Measurements from ENCODE around the gene TOMM40.
"Not testable (repeated sequence)": the region's sequence is repeated elsewhere in the genome, so short reads cannot be mapped to it uniquely, and the experiment has no call there.

Gene TOMM40

DNA sequence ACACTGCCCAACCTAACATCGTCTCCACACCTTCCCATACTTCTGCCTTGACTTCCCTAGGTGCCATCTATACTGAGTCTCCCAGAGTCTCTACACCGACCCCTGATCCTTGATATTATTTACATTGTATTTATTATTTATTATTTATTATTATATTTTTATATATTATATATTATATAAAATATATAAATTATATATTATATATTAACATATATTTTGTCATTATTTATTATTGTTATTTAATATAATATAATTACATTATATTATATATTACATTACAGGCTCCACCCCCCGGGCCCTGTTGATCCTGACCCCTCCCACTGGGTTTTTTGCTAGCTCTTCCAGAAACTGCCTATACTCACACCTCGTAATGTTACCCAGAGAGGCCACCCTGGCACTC lies 18.4 kb upstream of the TOMM40 start:
- FAIRE-seq = no peak

- FAIRE-seq = no peak
Measured at GRCh38 chr19:44874317-44874716, 16.7 kb upstream of the TOMM40 start.

- FAIRE-seq = no peak
Measured at GRCh38 chr19:44875666-44876451, 15.2 kb upstream of the TOMM40 start.

GRCh38 chr19:44876930-44877535 lies 14.0 kb upstream of the TOMM40 start:
- FAIRE-seq = no peak

DNA sequence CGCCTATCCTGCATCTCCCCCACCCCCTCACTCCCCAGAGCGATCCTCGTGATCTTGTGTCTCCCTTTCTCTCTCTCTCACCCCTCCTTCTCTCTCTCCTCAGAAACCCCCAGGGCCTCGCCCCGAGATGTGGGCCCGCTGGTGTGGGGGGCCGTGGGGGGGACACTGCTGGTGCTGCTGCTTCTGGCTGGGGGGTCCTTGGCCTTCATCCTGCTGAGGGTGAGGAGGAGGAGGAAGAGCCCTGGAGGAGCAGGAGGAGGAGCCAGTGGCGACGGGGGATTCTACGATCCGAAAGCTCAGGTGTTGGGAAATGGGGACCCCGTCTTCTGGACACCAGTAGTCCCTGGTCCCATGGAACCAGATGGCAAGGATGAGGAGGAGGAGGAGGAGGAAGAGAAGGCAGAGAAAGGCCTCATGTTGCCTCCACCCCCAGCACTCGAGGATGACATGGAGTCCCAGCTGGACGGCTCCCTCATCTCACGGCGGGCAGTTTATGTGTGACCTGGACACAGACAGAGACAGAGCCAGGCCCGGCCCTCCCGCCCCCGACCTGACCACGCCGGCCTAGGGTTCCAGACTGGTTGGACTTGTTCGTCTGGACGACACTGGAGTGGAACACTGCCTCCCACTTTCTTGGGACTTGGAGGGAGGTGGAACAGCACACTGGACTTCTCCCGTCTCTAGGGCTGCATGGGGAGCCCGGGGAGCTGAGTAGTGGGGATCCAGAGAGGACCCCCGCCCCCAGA lies 12.8 kb upstream of the TOMM40 start:
- no peak for FAIRE-seq

DNA sequence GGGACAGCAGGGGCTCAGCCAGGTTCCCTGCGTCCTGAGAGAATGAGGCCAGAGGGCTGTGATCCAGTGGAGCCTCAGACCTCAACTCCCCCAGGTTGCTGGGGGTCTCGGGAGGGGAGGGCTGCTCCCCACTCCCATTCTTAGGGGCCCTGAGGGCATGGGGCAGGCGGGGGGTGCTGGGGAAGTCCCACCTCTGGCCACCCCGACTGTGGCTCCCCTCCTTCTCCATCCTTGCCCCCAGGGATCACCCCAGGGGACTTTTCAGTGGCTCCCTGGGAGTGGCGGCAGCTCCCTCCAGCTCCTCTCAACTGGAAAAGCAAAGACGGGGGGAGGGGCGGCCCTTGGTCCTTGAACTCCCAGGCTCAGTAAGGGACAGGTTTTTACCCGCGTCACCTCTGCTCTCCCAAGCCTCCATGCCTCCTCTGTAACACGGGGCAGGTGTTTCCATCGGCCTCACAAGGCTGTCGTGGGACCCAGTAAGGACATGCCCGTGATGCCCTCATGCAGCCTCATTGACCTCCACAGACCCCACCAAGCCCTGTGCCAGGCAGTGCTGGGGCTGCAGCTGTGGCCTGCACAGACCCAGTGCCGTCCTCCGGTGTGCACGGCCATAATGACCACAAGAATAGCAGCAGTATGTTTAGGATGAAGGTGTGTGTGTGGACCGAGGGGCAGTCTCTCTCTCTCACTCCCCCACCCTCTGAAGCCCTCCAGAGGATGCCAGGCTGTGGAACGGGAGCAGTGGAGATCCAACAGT lies 11.6 kb upstream of the TOMM40 start:
- FAIRE-seq = no peak

DNA sequence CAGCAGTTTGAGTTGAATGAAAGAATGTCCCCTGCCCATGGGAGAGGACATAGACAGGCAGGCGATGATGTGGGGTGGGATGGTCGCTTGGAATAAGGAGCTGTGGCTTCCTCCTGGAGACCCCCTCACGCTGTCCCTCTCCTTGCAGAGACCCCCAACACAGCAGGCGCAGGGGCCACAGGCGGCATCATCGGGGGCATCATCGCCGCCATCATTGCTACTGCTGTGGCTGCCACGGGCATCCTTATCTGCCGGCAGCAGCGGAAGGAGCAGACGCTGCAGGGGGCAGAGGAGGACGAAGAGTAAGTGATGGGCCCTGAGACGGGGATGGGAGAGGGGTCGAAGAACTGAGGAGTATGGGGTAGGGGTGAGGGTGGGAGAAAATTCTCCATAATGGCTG lies 9.0 kb upstream of the TOMM40 start:
- FAIRE-seq = no peak

DNA sequence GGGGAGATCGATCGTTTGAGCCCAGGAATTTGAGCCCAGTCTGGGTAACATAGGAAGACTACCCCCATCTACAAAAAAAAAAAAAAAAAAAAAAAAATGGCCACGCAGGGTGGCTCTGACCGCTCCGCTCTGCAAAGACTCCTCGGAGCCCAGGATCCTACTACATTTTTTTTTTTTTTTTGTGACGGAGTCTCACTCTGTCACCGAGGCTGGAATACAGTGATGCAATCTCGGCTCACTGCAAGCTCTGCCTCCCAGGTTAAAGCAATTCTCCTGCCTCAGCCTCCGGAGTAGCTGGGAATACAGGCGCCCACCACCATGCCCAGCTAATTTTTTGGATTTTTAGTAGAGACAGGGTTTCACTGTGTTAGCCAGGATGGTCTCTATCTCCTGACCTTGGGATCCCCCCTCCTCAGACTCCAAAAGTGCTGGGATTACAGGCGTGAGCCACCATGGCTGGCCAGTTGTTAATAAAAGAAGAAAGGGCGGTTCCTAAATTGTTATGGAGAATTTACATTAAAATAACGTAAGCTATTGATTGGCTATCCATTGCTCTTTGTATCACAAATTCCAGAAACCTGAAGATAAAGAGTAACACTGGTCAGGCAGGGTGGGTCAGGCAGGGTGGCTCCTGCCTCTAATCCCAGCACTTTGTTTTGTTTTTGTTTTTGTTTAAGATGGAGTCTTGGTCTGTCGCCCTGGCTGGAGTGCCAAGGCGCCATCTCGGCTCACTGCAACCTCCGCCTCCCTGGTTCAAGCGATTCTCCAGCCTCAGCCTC lies 8.2 kb upstream of the TOMM40 start:
- not testable (repeated sequence) for FAIRE-seq

- FAIRE-seq = no peak
Measured at GRCh38 chr19:44883922-44884321, 7.1 kb upstream of the TOMM40 start.

- FAIRE-seq = no peak
Measured at GRCh38 chr19:44884566-44884965, 6.5 kb upstream of the TOMM40 start.

- no peak for FAIRE-seq
Measured at GRCh38 chr19:44886141-44886540, 4.9 kb upstream of the TOMM40 start.

DNA sequence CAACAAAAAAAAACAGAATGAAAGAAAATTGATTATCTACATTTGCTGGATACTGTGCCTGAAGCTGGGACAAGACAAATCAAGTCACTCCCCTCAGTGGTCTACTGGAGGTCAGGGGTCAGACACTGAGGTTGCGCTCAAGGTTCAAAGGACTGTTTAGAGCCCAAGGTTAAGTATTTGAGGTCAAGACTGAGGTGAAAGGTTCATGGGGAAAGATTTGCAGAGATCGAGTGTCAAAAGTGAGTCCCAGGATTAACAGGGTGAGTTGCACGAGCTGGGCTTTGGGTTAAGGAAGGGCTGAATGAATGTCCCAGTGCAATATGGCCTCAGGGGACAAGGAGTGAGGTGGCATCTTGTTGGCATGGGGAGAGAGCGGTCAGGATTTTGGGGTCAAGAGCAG lies 3.4 kb upstream of the TOMM40 start:
- FAIRE-seq = no peak

DNA sequence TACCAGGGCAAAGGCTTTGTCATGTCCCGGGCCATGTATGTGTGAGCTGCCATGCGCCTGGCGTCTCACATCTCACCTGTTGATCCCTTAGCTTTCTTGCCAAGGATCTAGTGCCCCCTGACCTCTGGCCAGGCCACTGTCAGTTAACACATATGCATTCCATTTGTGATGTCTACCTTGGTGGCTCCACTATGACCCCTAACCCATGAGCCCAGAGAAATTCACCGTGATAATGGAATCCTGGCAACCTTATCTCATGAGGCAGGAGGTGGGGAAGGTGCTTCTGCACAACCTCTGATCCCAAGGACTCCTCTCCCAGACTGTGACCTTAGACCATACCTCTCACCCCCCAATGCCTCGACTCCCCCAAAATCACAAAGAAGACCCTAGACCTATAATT lies 2.7 kb upstream of the TOMM40 start:
- FAIRE-seq = not testable (repeated sequence)

DNA sequence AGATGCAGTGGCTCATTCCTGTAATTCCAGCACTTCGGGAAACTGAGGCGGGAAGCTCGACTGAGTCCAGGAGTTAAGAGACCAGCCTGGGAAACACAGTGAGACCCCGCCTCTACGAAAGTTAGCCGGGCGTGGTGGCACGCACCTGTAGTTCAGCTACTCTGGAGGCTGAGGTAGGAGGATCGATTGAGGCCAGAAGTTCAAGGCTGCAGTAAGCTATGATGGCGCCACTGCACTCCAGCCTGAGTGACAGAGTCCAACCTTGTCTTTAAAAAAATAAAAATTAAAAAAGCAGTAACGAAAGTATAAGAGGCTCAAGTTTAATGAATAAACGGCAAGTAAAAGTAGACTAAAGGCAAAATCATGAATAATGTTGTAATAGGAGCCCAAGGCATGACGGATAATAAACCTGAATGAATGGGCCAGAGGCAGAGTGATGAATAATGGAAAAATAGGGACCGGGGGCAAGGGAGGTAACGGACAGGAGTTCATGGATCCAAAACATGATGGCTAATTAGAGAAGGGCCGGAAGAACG lies 1.2 kb upstream of the TOMM40 start:
- FAIRE-seq = no peak

DNA sequence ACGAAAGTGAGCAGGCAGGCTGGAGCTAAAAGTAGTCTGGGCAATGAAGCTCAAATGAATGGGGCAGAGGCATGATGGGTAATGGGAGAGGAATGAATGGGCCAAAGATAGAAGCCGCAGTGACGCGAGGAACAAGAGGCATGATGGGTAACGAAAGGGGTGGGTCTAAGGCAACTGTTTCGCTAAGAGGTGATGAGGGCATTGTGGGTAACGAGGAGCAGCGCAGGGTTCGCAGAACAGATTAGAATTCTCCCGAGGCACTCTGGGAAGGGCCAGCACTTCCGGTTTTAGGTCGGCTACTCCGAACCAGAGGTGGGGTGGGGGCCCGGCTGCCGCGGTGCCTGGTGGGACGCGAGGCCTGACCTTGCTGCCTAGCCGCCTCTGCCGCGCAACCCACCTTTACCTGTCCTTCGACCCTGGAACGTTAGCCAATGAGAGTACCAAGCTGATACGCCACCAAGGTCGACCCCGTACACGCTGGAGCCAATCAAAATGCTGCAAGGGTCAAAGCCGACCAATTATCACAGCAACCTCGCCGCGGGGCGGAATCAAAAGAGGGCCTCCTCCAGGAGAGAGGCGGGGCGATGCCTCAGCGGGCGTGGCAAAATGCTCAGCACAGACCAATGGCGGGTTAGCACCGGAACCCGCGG lies 563 bp upstream of the TOMM40 start:
- FAIRE-seq = peak; percentile 100

DNA sequence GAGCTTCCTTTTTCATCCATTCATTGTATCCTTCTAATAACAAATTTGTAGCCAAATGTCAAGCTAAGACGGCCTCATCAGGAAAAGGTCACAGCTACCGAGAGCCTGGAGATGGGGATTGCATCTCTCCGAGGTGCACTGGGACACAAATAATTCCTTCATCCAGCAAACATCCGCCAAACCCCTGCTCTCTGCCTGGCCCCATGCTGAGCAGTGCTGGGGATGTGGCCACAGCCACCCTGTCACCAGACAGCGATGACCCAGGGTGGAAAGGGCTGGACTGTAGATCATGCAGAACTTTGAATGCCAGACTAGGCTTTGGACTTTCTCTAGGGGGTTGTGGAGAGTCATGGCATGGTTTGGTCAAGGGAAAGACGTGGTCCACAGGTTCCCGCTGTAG lies 1.9 kb downstream of the TOMM40 start:
- FAIRE-seq = no peak

DNA sequence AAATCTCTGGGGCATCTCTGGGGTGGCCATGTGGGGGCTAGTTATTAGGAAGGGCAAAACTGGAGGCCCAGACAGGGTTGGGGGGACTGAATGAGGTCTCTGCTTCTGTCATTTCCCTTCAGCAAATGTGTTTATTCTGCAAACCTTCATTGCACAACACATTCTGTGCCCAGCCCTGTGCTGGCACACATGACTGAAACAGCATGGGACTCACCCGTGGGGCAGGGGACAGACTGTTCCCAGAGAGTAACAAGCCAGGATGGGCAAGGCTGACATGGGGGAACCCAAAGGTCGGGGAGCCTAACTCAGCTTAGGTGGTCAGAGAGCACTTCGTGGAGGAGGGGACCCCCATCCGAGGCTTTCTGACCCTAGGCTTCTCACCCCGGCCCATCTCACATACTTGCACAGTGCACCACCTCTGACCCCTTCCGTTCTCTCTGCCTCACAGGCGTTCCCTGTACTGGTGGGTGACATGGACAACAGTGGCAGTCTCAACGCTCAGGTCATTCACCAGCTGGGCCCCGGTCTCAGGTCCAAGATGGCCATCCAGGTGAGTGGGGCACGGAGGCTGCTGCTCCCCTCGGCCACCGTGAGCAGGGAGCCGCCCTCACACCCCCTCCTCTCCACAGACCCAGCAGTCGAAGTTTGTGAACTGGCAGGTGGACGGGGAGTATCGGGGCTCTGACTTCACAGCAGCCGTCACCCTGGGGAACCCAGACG lies 2.4 kb downstream of the TOMM40 start:
- FAIRE-seq = no peak

DNA sequence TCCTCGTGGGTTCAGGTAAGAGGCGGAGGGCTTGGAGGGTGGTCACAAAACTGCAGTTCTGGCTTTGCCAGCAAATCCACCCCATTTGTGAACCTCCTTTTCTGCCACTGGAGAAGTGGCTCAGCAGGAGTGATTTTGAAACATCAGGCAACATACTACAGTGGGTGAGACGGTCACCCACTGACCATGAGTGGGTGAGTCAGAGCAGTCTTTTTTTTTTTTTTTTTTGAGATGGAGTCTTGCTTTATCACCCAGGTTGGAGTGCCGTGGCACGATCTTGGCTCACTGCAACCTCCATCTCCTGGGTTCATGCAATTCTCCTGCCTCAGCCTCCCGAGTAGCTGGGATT lies 3.0 kb downstream of the TOMM40 start:
- FAIRE-seq = no peak

DNA sequence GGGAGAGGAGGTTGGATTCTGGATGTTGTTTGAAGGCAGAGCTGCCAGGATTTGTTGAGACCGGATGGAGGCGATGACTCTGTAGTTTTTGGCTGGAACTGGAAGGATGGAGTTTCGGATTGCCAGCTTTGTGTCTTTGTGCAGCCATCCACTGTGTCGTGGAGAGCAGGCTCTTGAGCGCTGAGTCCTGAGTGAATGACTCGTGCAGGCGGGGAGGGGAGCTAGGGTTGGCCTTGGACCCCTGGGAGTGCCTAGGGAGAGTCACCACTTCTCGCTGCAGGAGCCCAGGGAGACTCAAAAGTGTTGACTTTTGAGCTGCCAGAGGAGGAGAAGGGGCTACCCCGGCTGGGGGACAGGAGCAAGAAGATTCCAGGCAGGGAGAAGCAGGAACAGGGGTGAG lies 3.9 kb downstream of the TOMM40 start:
- no peak for FAIRE-seq

GRCh38 chr19:44897835-44898234 lies 6.8 kb downstream of the TOMM40 start:
- FAIRE-seq = no peak
